ENCODE results near the gene FFAR1.
"Not testable (repeated sequence)": the region's sequence is repeated elsewhere in the genome, so short reads cannot be mapped to it uniquely, and the experiment has no call there.

- TF ChIP-seq PPARA (CRISPR knock-in tag; IDR thresholded peaks at IDR 0.05; ENCODE audit: borderline replicate concordance); ZFP30 (CRISPR knock-in tag; IDR thresholded peaks at IDR 0.05); TCF4 (CRISPR knock-in tag; IDR thresholded peaks at IDR 0.05; ENCODE audit: borderline replicate concordance): not testable (repeated sequence)
Measured at GRCh38 chr19:35358834-35359233, 11.1 kb downstream of the FFAR1 start.

Measured in SK-N-SH treated with all-trans-retinoic acid at 6 μM for 48 hours (cell line).